Astrocyte of the spinal cord (primary cell): ENCODE results near the gene C13orf46.

Source experiments
- DNase-seq: peaks from one replicate; pipeline ENCODE4 v3.0.0; 2011; ENCODE audit warnings: low read depth, low spot score
- H3K4me3 ChIP-seq: 2 replicates; pipeline ENCODE4 v1.5.1; 2011; ENCODE audit warnings: low read depth, mild to moderate bottlenecking, low read length, moderate library complexity
- CTCF ChIP-seq: IDR thresholded peaks from 2 replicates; pipeline ENCODE4 v1.5.1; 2012; ENCODE audit warnings: low read depth, mild to moderate bottlenecking, low read length, inconsistent platforms
- in situ Hi-C: cut with HindIII; loops from 2 replicates; pipeline ENCODE4 v1.10.0; 2017; ENCODE audit warnings: low sequenced_read_pairs

Gene C13orf46

GRCh38 chr13:113967206-113967720 is 6.6 kb downstream of the C13orf46 start:
- DNase-seq: no peak
- TF ChIP-seq CTCF: no peak
- H3K4me3 ChIP-seq: no peak overlapping the region
- in situ Hi-C loops: no loop called here

- no peak overlapping the region for H3K4me3 ChIP-seq
- TF ChIP-seq CTCF: no peak
- in situ Hi-C loops: no loop called here
- DNase-seq: no peak
These were observed 7.7 kb downstream of the C13orf46 start for GRCh38 chr13:113965968-113966884.

GRCh38 chr13:113965383-113965874 is 8.4 kb downstream of the C13orf46 start:
- TF ChIP-seq CTCF: no peak
- DNase-seq: no peak
- in situ Hi-C loops: no loop called here
- H3K4me3 ChIP-seq: no peak overlapping the region

GRCh38 chr13:113964251-113964995 is 9.5 kb downstream of the C13orf46 start:
- H3K4me3 ChIP-seq: no peak overlapping the region
- no peak for TF ChIP-seq CTCF
- no peak for DNase-seq
- in situ Hi-C loops: no loop called here

GRCh38 chr13:113963376-113963775 is 10.5 kb downstream of the C13orf46 start:
- no peak overlapping the region for H3K4me3 ChIP-seq
- in situ Hi-C loops: no loop called here
- no peak for TF ChIP-seq CTCF
- DNase-seq: no peak

- TF ChIP-seq CTCF: no peak
- no peak overlapping the region for H3K4me3 ChIP-seq
- DNase-seq: no peak
- in situ Hi-C loops: no loop called here
These were observed 10.9 kb downstream of the C13orf46 start for GRCh38 chr13:113962975-113963374.
